Measurements from ENCODE around the gene DNAJB6.

GRCh38 chr7:157461573-157462418 lies 125.0 kb downstream of the DNAJB6 start:
- TF ChIP-seq EZH2phosphoT487 (IDR thresholded peaks at IDR 0.05; ENCODE audit: insufficient read depth, low read depth) = no peak
- TF ChIP-seq EZH2 (IDR thresholded peaks at IDR 0.05; ENCODE audit: insufficient read depth, poor library complexity, severe bottlenecking) = no peak
